HepG2 (cell line): ENCODE results near the gene SNX9. TPM values are rescaled to one million over a fixed set of nuclear protein-coding genes. Genes with fewer than 3 reads are reported as not detected.
A peak's percentile ranks its signal among the peaks of the same experiment; 100 is the strongest.

ENCODE experiments used
- ATAD3A ChIP-seq: sonication (generic); formaldehyde crosslinking; IDR thresholded peaks from 2 replicates; pipeline ENCODE4 v1.4.0; 2020; ENCODE audit warnings: missing genetic modification reagents
- CCDC6 ChIP-seq: sonication (generic); formaldehyde crosslinking; IDR thresholded peaks from 2 replicates; pipeline ENCODE4 v1.8.1; 2022; ENCODE audit warnings: mild to moderate bottlenecking, missing genetic modification reagents, moderate library complexity
- EZH2 ChIP-seq: conservative IDR thresholded peaks from 2 replicates; pipeline ENCODE4 v1.6.1; 2012; ENCODE audit warnings: mild to moderate bottlenecking, low read depth, low read length, moderate library complexity
- GATAD1 ChIP-seq: IDR thresholded peaks from 2 replicates; pipeline ENCODE4 v1.6.1; 2016; ENCODE audit warnings: missing genetic modification reagents, missing compliant biosample characterization
- KAT2B ChIP-seq: fragments of 150-350 bp; IDR thresholded peaks from 2 replicates; pipeline ENCODE4 v1.6.1; 2014; ENCODE audit warnings: low read depth, low read length, borderline replicate concordance
- MAFF ChIP-seq: IDR thresholded peaks from 2 replicates; pipeline ENCODE4 v1.6.1; 2011; ENCODE audit warnings: low read depth, low read length, improper control_type of control experiment
- NFE2 ChIP-seq: sonication (generic); formaldehyde crosslinking; IDR thresholded peaks from 2 replicates; pipeline ENCODE4 v1.4.0; 2020; ENCODE audit warnings: missing genetic modification reagents
- NFYC ChIP-seq: IDR thresholded peaks from 2 replicates; pipeline ENCODE4 v1.6.1; 2016; ENCODE audit warnings: missing genetic modification reagents, missing compliant biosample characterization
- NR1H2 ChIP-seq: sonication (generic); formaldehyde crosslinking; IDR thresholded peaks from 2 replicates; pipeline ENCODE4 v1.8.1; 2022; ENCODE audit warnings: low read depth, missing genetic modification reagents, borderline replicate concordance
- PAWR ChIP-seq: sonication (generic); formaldehyde crosslinking; IDR thresholded peaks from 2 replicates; pipeline ENCODE4 v1.4.0; 2020; ENCODE audit warnings: missing genetic modification reagents, mild to moderate bottlenecking, borderline replicate concordance
- PHB2 ChIP-seq: fragments of 450-650 bp; IDR thresholded peaks from 2 replicates; pipeline ENCODE4 v1.6.1; 2018; ENCODE audit not compliant: partially characterized antibody
- PHF5A ChIP-seq: IDR thresholded peaks from one replicate; pipeline ENCODE4 v1.6.1; 2018; ENCODE audit warnings: low read depth, missing genetic modification reagents; ENCODE audit not compliant: unreplicated experiment
- U2AF1 ChIP-seq: fragments of 200-400 bp; formaldehyde crosslinking; optimal IDR thresholded peaks from 2 replicates; pipeline ENCODE3; 2017; ENCODE audit warnings: mild to moderate bottlenecking, low read depth, low read length
- ZBTB10 ChIP-seq: sonication (generic); formaldehyde crosslinking; IDR thresholded peaks from 2 replicates; pipeline ENCODE4 v1.4.0; 2020; ENCODE audit warnings: missing genetic modification reagents, borderline replicate concordance
- ZFP37 ChIP-seq: sonication (generic); formaldehyde crosslinking; IDR thresholded peaks from 2 replicates; pipeline ENCODE4 v1.4.0; 2020; ENCODE audit warnings: missing genetic modification reagents, borderline replicate concordance
- ZNF510 ChIP-seq: sonication (generic); formaldehyde crosslinking; IDR thresholded peaks from 2 replicates; pipeline ENCODE4 v1.4.0; 2020; ENCODE audit warnings: low read depth, mild to moderate bottlenecking, missing genetic modification reagents
- ZNF703 ChIP-seq: sonication (generic); formaldehyde crosslinking; IDR thresholded peaks from 2 replicates; pipeline ENCODE4 v1.5.1; 2020; ENCODE audit warnings: missing genetic modification reagents, mild to moderate bottlenecking, moderate library complexity, borderline replicate concordance
- ZNF713 ChIP-seq: sonication (generic); formaldehyde crosslinking; IDR thresholded peaks from 2 replicates; pipeline ENCODE4 v1.4.0; 2020; ENCODE audit warnings: mild to moderate bottlenecking, missing genetic modification reagents
- ZNF749 ChIP-seq: sonication (generic); formaldehyde crosslinking; IDR thresholded peaks from 2 replicates; pipeline ENCODE4 v1.8.0; 2022; ENCODE audit warnings: mild to moderate bottlenecking, missing genetic modification reagents, moderate library complexity, borderline replicate concordance
- ZNF766 ChIP-seq: sonication (generic); formaldehyde crosslinking; IDR thresholded peaks from 2 replicates; pipeline ENCODE4 v1.5.0; 2020; ENCODE audit warnings: missing genetic modification reagents, borderline replicate concordance
- ZNF891 ChIP-seq: sonication (generic); formaldehyde crosslinking; IDR thresholded peaks from 2 replicates; pipeline ENCODE4 v1.5.0; 2020; ENCODE audit warnings: mild to moderate bottlenecking, missing genetic modification reagents
- ZSCAN12 ChIP-seq: sonication (generic); formaldehyde crosslinking; IDR thresholded peaks from 2 replicates; pipeline ENCODE4 v1.9.0; 2021; ENCODE audit warnings: mild to moderate bottlenecking, missing genetic modification reagents
- ZXDC ChIP-seq: sonication (generic); formaldehyde crosslinking; IDR thresholded peaks from 2 replicates; pipeline ENCODE4 v1.5.0; 2020; ENCODE audit warnings: mild to moderate bottlenecking, missing genetic modification reagents
- polyA plus RNA-seq, 8 experiments: library from polyadenylated mRNA; depleted of rRNA in 3 of 8; stranded (reverse) in 7 of 8; unstranded in 1 of 8; fragments of >200 nt; fragmentation: Illumina TruSeq in 4 of 8; extraction: Trizol in 4 of 8; gene quantifications; 2 replicates each; pipeline versions ENCODE4 v1.2.1 to v1.2.3, GENCODE V29; 2011 to 2016; ENCODE audit warnings: low read depth in 4 of 8, missing spikeins in 1 of 8, mixed read lengths in 1 of 8; ENCODE audit not compliant: insufficient read depth in 1 of 8
- total RNA-seq, 5 experiments: library from RNA; depleted of rRNA; stranded (reverse); fragments of >200 nt; fragmentation: Illumina TruSeq; extraction: Trizol; gene quantifications; 2 replicates each; pipeline ENCODE4 v1.2.3, GENCODE V29; 2016; ENCODE audit warnings: low read depth in 1 of 5
- TF ChIP-seq, protein P1 (sequence below): sonication (generic); formaldehyde crosslinking; IDR thresholded peaks from 2 replicates; pipeline ENCODE4 v1.4.0; 2020; ENCODE audit warnings: missing genetic modification reagents

Gene SNX9
- total and polyA plus RNA-seq, 2 of the 13 experiments (the other 11 are each of a cell fraction or from before 2014, with no cell fraction given) = 21.9 to 36.0 TPM

GRCh38 chr6:157822245-157823000 lies 623 bp upstream of the SNX9 start (continued):
- TF ChIP-seq ZXDC (CRISPR knock-in tag) = no peak
- no peak for TF ChIP-seq ZNF510 (CRISPR knock-in tag)
- TF ChIP-seq, protein P1, sequence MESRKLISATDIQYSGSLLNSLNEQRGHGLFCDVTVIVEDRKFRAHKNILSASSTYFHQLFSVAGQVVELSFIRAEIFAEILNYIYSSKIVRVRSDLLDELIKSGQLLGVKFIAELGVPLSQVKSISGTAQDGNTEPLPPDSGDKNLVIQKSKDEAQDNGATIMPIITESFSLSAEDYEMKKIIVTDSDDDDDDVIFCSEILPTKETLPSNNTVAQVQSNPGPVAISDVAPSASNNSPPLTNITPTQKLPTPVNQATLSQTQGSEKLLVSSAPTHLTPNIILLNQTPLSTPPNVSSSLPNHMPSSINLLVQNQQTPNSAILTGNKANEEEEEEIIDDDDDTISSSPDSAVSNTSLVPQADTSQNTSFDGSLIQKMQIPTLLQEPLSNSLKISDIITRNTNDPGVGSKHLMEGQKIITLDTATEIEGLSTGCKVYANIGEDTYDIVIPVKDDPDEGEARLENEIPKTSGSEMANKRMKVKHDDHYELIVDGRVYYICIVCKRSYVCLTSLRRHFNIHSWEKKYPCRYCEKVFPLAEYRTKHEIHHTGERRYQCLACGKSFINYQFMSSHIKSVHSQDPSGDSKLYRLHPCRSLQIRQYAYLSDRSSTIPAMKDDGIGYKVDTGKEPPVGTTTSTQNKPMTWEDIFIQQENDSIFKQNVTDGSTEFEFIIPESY = peak; percentile 61; the same call in 1 of the 2 replicates
- TF ChIP-seq KAT2B = no peak
- TF ChIP-seq EZH2 = no peak
- TF ChIP-seq MAFF = no peak
- no peak for TF ChIP-seq PHB2
- TF ChIP-seq ZNF749 (CRISPR knock-in tag) = no peak
- no peak for TF ChIP-seq NFE2 (CRISPR knock-in tag)
- no peak for TF ChIP-seq ZFP37 (CRISPR knock-in tag)
- no peak for TF ChIP-seq ZNF713 (CRISPR knock-in tag)
- peak; percentile 87 for TF ChIP-seq ZBTB10 (CRISPR knock-in tag)
- TF ChIP-seq PAWR (CRISPR knock-in tag) = no peak
- no peak for TF ChIP-seq U2AF1
- no peak; the same call in 1 of the 2 replicates for TF ChIP-seq CCDC6 (CRISPR knock-in tag)
- no peak for TF ChIP-seq ATAD3A (CRISPR knock-in tag)
- no peak for TF ChIP-seq NFYC (CRISPR knock-in tag)
- no peak for TF ChIP-seq ZNF703 (CRISPR knock-in tag)
- no peak for TF ChIP-seq PHF5A
- TF ChIP-seq ZNF766 (CRISPR knock-in tag) = no peak
- TF ChIP-seq NR1H2 (CRISPR knock-in tag) = no peak
- 0 out of 2 replicates have a peak, but pooled peaks have one; percentile 21 for TF ChIP-seq ZNF891 (CRISPR knock-in tag)
- TF ChIP-seq GATAD1 (CRISPR knock-in tag) = no peak
- TF ChIP-seq ZSCAN12 (CRISPR knock-in tag) = peak; percentile 41; the same call in 1 of the 2 replicates
